ENCODE data around the gene EML1.
A peak's percentile ranks its signal among the peaks of the same experiment; 100 is the strongest.

The EML1 gene

GRCh38 chr14:99968941-99969340, 175.7 kb downstream of the EML1 start:
- ATAC-seq (replicated peaks) = no peak
- no peak overlapping the region for H3K27ac Mint-ChIP-seq
- no peaks in the 10 kb centered on the region for H3K9me3 Mint-ChIP-seq
- no peak for DNase-seq
- peaks cover 51 to 57% of the 10 kb centered on the region in 2 donors for H3K27me3 Mint-ChIP-seq
- peaks cover 8% of the 10 kb centered on the region for H3K36me3 Mint-ChIP-seq (ENCODE audit: insufficient read depth)
- H3K4me1 Mint-ChIP-seq (ENCODE audit: low read depth in 2 of 2) = peaks cover 9 to 10% of the 10 kb centered on the region in 2 donors
- H3K4me3 Mint-ChIP-seq = peak overlapping the region in 1 of 2 donors; percentile 8

GRCh38 chr14:99969673-99970322, 176.6 kb downstream of the EML1 start:
- no peak for ATAC-seq (replicated peaks)
- Mint-ChIP-seq H3K4me3 (peak overlapping the region; percentile 87 to 91), H3K36me3 (ENCODE audit: insufficient read depth) (peaks cover 8% of the 10 kb centered on the region), H3K9me3 (no peaks in the 10 kb centered on the region), H3K27me3 (peaks cover 44 to 48% of the 10 kb centered on the region in 2 donors), H3K27ac (no peak overlapping the region), H3K4me1 (ENCODE audit: low read depth in 2 of 2) (peaks cover 9 to 10% of the 10 kb centered on the region in 2 donors)
- DNase-seq = no peak

GRCh38 chr14:99971087-99971940, 178.1 kb downstream of the EML1 start:
- Mint-ChIP-seq H3K36me3 (ENCODE audit: insufficient read depth) (peaks cover 8% of the 10 kb centered on the region), H3K4me1 (ENCODE audit: low read depth in 2 of 2) (peaks cover 9 to 10% of the 10 kb centered on the region in 2 donors), H3K9me3 (no peaks in the 10 kb centered on the region), H3K27me3 (peaks cover 33 to 40% of the 10 kb centered on the region in 2 donors), H3K27ac (peak overlapping the region in 1 of 2 donors; percentile 41), H3K4me3 (peak overlapping the region; percentile 87 to 91)
- peak; percentile 69 to 75 (median 71) for DNase-seq
- ATAC-seq (replicated peaks) = peak; percentile 82

GRCh38 chr14:99971941-99972747, 178.9 kb downstream of the EML1 start:
- peak; percentile 29 for ATAC-seq (replicated peaks)
- H3K9me3 Mint-ChIP-seq = no peaks in the 10 kb centered on the region
- peak overlapping the region; percentile 81 to 86 for H3K27ac Mint-ChIP-seq
- H3K36me3 Mint-ChIP-seq (ENCODE audit: insufficient read depth) = peaks cover 8% of the 10 kb centered on the region
- H3K4me1 Mint-ChIP-seq (ENCODE audit: low read depth in 2 of 2) = peaks cover 9 to 10% of the 10 kb centered on the region in 2 donors
- peak overlapping the region; percentile 87 to 91 for H3K4me3 Mint-ChIP-seq
- no peak for DNase-seq
- peaks cover 25 to 32% of the 10 kb centered on the region in 2 donors for H3K27me3 Mint-ChIP-seq

- Mint-ChIP-seq H3K4me3 (peak overlapping the region; percentile 87 to 91), H3K9me3 (no peaks in the 10 kb centered on the region), H3K27me3 (peaks cover 20 to 24% of the 10 kb centered on the region in 2 donors), H3K4me1 (ENCODE audit: low read depth in 2 of 2) (peaks cover 9 to 10% of the 10 kb centered on the region in 2 donors), H3K36me3 (ENCODE audit: insufficient read depth) (peaks cover 7% of the 10 kb centered on the region), H3K27ac (peak overlapping the region; percentile 81 to 86)
- DNase-seq (no peak), ATAC-seq (replicated peaks) (no peak)
Observed at GRCh38 chr14:99972748-99973466, 179.7 kb downstream of the EML1 start.

- H3K27ac Mint-ChIP-seq = no peak overlapping the region
- no peak overlapping the region for H3K4me3 Mint-ChIP-seq
- H3K4me1 Mint-ChIP-seq (ENCODE audit: low read depth in 2 of 2) = peaks cover 7 to 10% of the 10 kb centered on the region in 2 donors
- DNase-seq (no peak), ATAC-seq (replicated peaks) (no peak)
- H3K9me3 Mint-ChIP-seq = no peaks in the 10 kb centered on the region
- H3K27me3 Mint-ChIP-seq = peaks cover 0 to 1% of the 10 kb centered on the region in 2 donors
- H3K36me3 Mint-ChIP-seq (ENCODE audit: insufficient read depth) = peaks cover 4% of the 10 kb centered on the region
Observed at GRCh38 chr14:99975190-99975589, 182.0 kb downstream of the EML1 start.

GRCh38 chr14:99976021-99976420, 182.8 kb downstream of the EML1 start:
- no peak overlapping the region for H3K27ac Mint-ChIP-seq
- H3K27me3 Mint-ChIP-seq = no peaks in the 10 kb centered on the region
- H3K4me3 Mint-ChIP-seq = no peak overlapping the region
- ATAC-seq (replicated peaks) (no peak), DNase-seq (no peak)
- no peaks in the 10 kb centered on the region for H3K9me3 Mint-ChIP-seq
- H3K36me3 Mint-ChIP-seq (ENCODE audit: insufficient read depth) = peaks cover 4% of the 10 kb centered on the region
- H3K4me1 Mint-ChIP-seq (ENCODE audit: low read depth in 2 of 2) = peaks cover 7 to 10% of the 10 kb centered on the region in 2 donors

- H3K27ac Mint-ChIP-seq = no peak overlapping the region
- H3K27me3 Mint-ChIP-seq = no peaks in the 10 kb centered on the region
- DNase-seq (no peak), ATAC-seq (replicated peaks) (no peak)
- H3K4me3 Mint-ChIP-seq = no peak overlapping the region
- H3K4me1 Mint-ChIP-seq (ENCODE audit: low read depth in 2 of 2) = peaks cover 7 to 10% of the 10 kb centered on the region in 2 donors
- H3K9me3 Mint-ChIP-seq = no peaks in the 10 kb centered on the region
- peaks cover 4% of the 10 kb centered on the region for H3K36me3 Mint-ChIP-seq (ENCODE audit: insufficient read depth)
Observed at GRCh38 chr14:99976681-99977080, 183.5 kb downstream of the EML1 start.

- Mint-ChIP-seq H3K27ac (no peak overlapping the region), H3K4me1 (ENCODE audit: low read depth in 2 of 2) (peaks cover 0 to 5% of the 10 kb centered on the region in 2 donors), H3K27me3 (no peaks in the 10 kb centered on the region), H3K4me3 (no peak overlapping the region), H3K9me3 (no peaks in the 10 kb centered on the region), H3K36me3 (ENCODE audit: insufficient read depth) (no peaks in the 10 kb centered on the region)
- ATAC-seq (replicated peaks) (no peak), DNase-seq (no peak)
Observed at GRCh38 chr14:99980299-99980698, 187.1 kb downstream of the EML1 start.

- ATAC-seq (replicated peaks) = no peak
- no peaks in the 10 kb centered on the region for H3K9me3 Mint-ChIP-seq
- no peaks in the 10 kb centered on the region for H3K36me3 Mint-ChIP-seq (ENCODE audit: insufficient read depth)
- peaks cover 0 to 5% of the 10 kb centered on the region in 2 donors for H3K4me1 Mint-ChIP-seq (ENCODE audit: low read depth in 2 of 2)
- no peak overlapping the region for H3K4me3 Mint-ChIP-seq
- no peaks in the 10 kb centered on the region for H3K27me3 Mint-ChIP-seq
- H3K27ac Mint-ChIP-seq = no peak overlapping the region
- no peak for DNase-seq
Observed at GRCh38 chr14:99981806-99982205, 188.6 kb downstream of the EML1 start.

GRCh38 chr14:99982537-99983250, 189.5 kb downstream of the EML1 start:
- no peak overlapping the region for H3K27ac Mint-ChIP-seq
- H3K36me3 Mint-ChIP-seq (ENCODE audit: insufficient read depth) = no peaks in the 10 kb centered on the region
- ATAC-seq (replicated peaks) = peak; percentile 100
- peak; percentile 55 to 60 (median 58) for DNase-seq
- H3K4me1 Mint-ChIP-seq (ENCODE audit: low read depth in 2 of 2) = peaks cover 0 to 5% of the 10 kb centered on the region in 2 donors
- H3K27me3 Mint-ChIP-seq = no peaks in the 10 kb centered on the region
- H3K4me3 Mint-ChIP-seq = no peak overlapping the region
- H3K9me3 Mint-ChIP-seq = no peaks in the 10 kb centered on the region

- ATAC-seq (replicated peaks) (no peak), DNase-seq (no peak)
- Mint-ChIP-seq H3K27ac (no peak overlapping the region), H3K4me3 (no peak overlapping the region), H3K27me3 (no peaks in the 10 kb centered on the region), H3K36me3 (ENCODE audit: insufficient read depth) (no peaks in the 10 kb centered on the region), H3K9me3 (no peaks in the 10 kb centered on the region), H3K4me1 (ENCODE audit: low read depth in 2 of 2) (peaks cover 0 to 5% of the 10 kb centered on the region in 2 donors)
Observed at GRCh38 chr14:99983251-99984015, 190.2 kb downstream of the EML1 start.
